HepG2 (cell line): ENCODE results near the gene HCRT. TPM values are rescaled to one million over a fixed set of nuclear protein-coding genes. Genes with fewer than 3 reads are reported as not detected.

Source experiments
- BATF2 ChIP-seq: sonication (generic); formaldehyde crosslinking; IDR thresholded peaks from 2 replicates; pipeline ENCODE4 v1.8.0; 2022; ENCODE audit warnings: mild to moderate bottlenecking, missing genetic modification reagents, moderate library complexity
- CENPBD1 ChIP-seq: sonication (generic); formaldehyde crosslinking; IDR thresholded peaks from 2 replicates; pipeline ENCODE4 v1.8.0; 2022; ENCODE audit warnings: missing genetic modification reagents, low read depth, mild to moderate bottlenecking, borderline replicate concordance
- DR1 ChIP-seq: sonication (generic); formaldehyde crosslinking; IDR thresholded peaks from 2 replicates; pipeline ENCODE4 v1.8.0; 2021; ENCODE audit warnings: mild to moderate bottlenecking, missing genetic modification reagents, inconsistent platforms
- HMG20A ChIP-seq: IDR thresholded peaks from 2 replicates; pipeline ENCODE4 v1.6.1; 2016; ENCODE audit warnings: borderline replicate concordance
- HNRNPL ChIP-seq: fragments of 200-400 bp; formaldehyde crosslinking; IDR thresholded peaks from 2 replicates; pipeline ENCODE4 v1.6.1; 2017; ENCODE audit warnings: mild to moderate bottlenecking, low read depth, low read length
- JDP2 ChIP-seq: sonication (generic); formaldehyde crosslinking; IDR thresholded peaks from 2 replicates; pipeline ENCODE4 v1.8.1; 2022; ENCODE audit warnings: missing genetic modification reagents, borderline replicate concordance
- NCOA1 ChIP-seq: sonication (generic); formaldehyde crosslinking; IDR thresholded peaks from 2 replicates; pipeline ENCODE4 v1.9.0; 2021; ENCODE audit warnings: missing genetic modification reagents
- NONO ChIP-seq, 2 experiments: fragments of 450-650 bp in 1 of 2; sonication (generic) in 1 of 2; formaldehyde crosslinking in 1 of 2; IDR thresholded peaks in 1 of 2; conservative IDR thresholded peaks in 1 of 2; 2 replicates each; pipeline versions ENCODE4 v1.6.1 to v1.8.0; 2017 to 2022; ENCODE audit warnings: mild to moderate bottlenecking in 1 of 2, missing genetic modification reagents in 1 of 2, moderate library complexity in 1 of 2
- RAD21 ChIP-seq: fragments of 450-650 bp; formaldehyde crosslinking; IDR thresholded peaks from 2 replicates; pipeline ENCODE4 v1.5.0; 2020; ENCODE audit warnings: mild to moderate bottlenecking
- RARG ChIP-seq: sonication (generic); formaldehyde crosslinking; IDR thresholded peaks from 2 replicates; pipeline ENCODE4 v1.4.0; 2020; ENCODE audit warnings: low read depth, mild to moderate bottlenecking, missing genetic modification reagents
- SALL1 ChIP-seq: sonication (generic); formaldehyde crosslinking; IDR thresholded peaks from 2 replicates; pipeline ENCODE4 v1.8.0; 2022; ENCODE audit warnings: mild to moderate bottlenecking, missing genetic modification reagents
- SALL2 ChIP-seq: sonication (generic); formaldehyde crosslinking; IDR thresholded peaks from 2 replicates; pipeline ENCODE4 v1.8.1; 2023; ENCODE audit warnings: mild to moderate bottlenecking, missing genetic modification reagents, inconsistent platforms
- STAG1 ChIP-seq: sonication (generic); formaldehyde crosslinking; IDR thresholded peaks from 2 replicates; pipeline ENCODE4 v1.4.0; 2020; ENCODE audit warnings: missing genetic modification reagents
- TBX2 ChIP-seq: sonication (generic); formaldehyde crosslinking; IDR thresholded peaks from 2 replicates; pipeline ENCODE4 v1.5.0; 2020; ENCODE audit warnings: missing genetic modification reagents, mild to moderate bottlenecking, borderline replicate concordance
- TERF1 ChIP-seq: sonication (generic); formaldehyde crosslinking; IDR thresholded peaks from 2 replicates; pipeline ENCODE4 v1.8.0; 2022; ENCODE audit warnings: mild to moderate bottlenecking, missing genetic modification reagents, moderate library complexity
- TRIM24 ChIP-seq: sonication (generic); formaldehyde crosslinking; IDR thresholded peaks from 2 replicates; pipeline ENCODE4 v1.8.0; 2022; ENCODE audit warnings: mild to moderate bottlenecking, missing genetic modification reagents
- ZNF225 ChIP-seq: sonication (generic); formaldehyde crosslinking; IDR thresholded peaks from 2 replicates; pipeline ENCODE4 v1.4.0; 2020; ENCODE audit warnings: mild to moderate bottlenecking, missing genetic modification reagents
- ZNF383 ChIP-seq: sonication (generic); formaldehyde crosslinking; IDR thresholded peaks from 2 replicates; pipeline ENCODE4 v1.4.0; 2020; ENCODE audit warnings: missing genetic modification reagents, mild to moderate bottlenecking, borderline replicate concordance
- ZNF775 ChIP-seq: sonication (generic); formaldehyde crosslinking; IDR thresholded peaks from 2 replicates; pipeline ENCODE4 v1.4.0; 2020; ENCODE audit warnings: missing genetic modification reagents, mild to moderate bottlenecking, moderate library complexity, borderline replicate concordance
- polyA plus RNA-seq, 8 experiments: library from polyadenylated mRNA; depleted of rRNA in 3 of 8; stranded (reverse) in 7 of 8; unstranded in 1 of 8; fragments of >200 nt; fragmentation: Illumina TruSeq in 4 of 8; extraction: Trizol in 4 of 8; gene quantifications; 2 replicates each; pipeline versions ENCODE4 v1.2.1 to v1.2.3, GENCODE V29; 2011 to 2016; ENCODE audit warnings: low read depth in 4 of 8, missing spikeins in 1 of 8, mixed read lengths in 1 of 8; ENCODE audit not compliant: insufficient read depth in 1 of 8
- total RNA-seq, 5 experiments: library from RNA; depleted of rRNA; stranded (reverse); fragments of >200 nt; fragmentation: Illumina TruSeq; extraction: Trizol; gene quantifications; 2 replicates each; pipeline ENCODE4 v1.2.3, GENCODE V29; 2016; ENCODE audit warnings: low read depth in 1 of 5
- TF ChIP-seq, protein P1 (sequence below): sonication (generic); formaldehyde crosslinking; IDR thresholded peaks from 2 replicates; pipeline ENCODE4 v1.4.0; 2020; ENCODE audit warnings: mild to moderate bottlenecking, missing genetic modification reagents
- TF ChIP-seq, protein P2 (sequence below): sonication (generic); formaldehyde crosslinking; IDR thresholded peaks from 2 replicates; pipeline ENCODE4 v1.9.0; 2022; ENCODE audit warnings: low read depth, missing genetic modification reagents
- TF ChIP-seq, protein P3 (sequence below): sonication (generic); formaldehyde crosslinking; IDR thresholded peaks from 2 replicates; pipeline ENCODE4 v1.5.0; 2020; ENCODE audit warnings: mild to moderate bottlenecking, missing genetic modification reagents, moderate library complexity

Gene HCRT
- total and polyA plus RNA-seq, 2 of the 13 experiments (the other 11 are each of a cell fraction or from before 2014, with no cell fraction given), result not detected

DNA sequence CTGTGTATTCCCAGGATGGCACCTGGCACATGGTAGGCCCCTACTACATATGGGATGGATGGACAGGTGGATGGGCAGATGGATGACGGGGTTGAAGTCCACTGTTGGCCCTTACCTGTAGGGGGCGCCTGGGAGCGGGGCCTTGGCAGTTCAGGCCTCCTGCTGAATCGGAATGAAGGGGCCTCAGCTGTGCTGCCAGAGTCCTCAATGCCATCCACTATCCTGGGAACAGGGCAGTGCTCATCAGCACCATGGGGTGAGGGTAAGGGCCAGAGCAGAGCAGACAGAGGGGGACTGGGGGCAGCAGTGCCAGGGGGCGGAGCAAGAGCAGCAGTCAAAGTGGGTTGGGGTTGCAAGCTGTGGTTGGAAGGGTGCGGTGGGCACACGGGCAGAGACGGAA, 22.1 kb downstream of the HCRT start (continued):
- TF ChIP-seq BATF2 (CRISPR knock-in tag) (no peak), ZNF383 (no peak), RARG (CRISPR knock-in tag) (no peak), TRIM24 (CRISPR knock-in tag) (no peak), CENPBD1 (CRISPR knock-in tag) (no peak), NCOA1 (no peak), TERF1 (no peak), RAD21 (CRISPR knock-in tag) (peak; percentile 53; the same call in 1 of the 2 replicates), TBX2 (CRISPR knock-in tag) (no peak), ZNF225 (CRISPR knock-in tag) (no peak), NONO (IDR thresholded peaks at IDR 0.05) (no peak), NONO (CRISPR knock-in tag; conservative IDR thresholded peaks at IDR 0.05) (peak; percentile 45; the same call in 1 of the 2 replicates), HNRNPL (peak; percentile 77; the same call in 1 of the 2 replicates), DR1 (no peak), ZNF775 (CRISPR knock-in tag) (no peak), SALL1 (0 out of 2 replicates have a peak, but pooled peaks have one; percentile 24), HMG20A (CRISPR knock-in tag) (no peak), SALL2 (CRISPR knock-in tag) (0 out of 2 replicates have a peak, but pooled peaks have one; percentile 22), JDP2 (no peak), STAG1 (CRISPR knock-in tag) (peak; percentile 43; the same call in 1 of the 2 replicates)
- TF ChIP-seq, protein P1, sequence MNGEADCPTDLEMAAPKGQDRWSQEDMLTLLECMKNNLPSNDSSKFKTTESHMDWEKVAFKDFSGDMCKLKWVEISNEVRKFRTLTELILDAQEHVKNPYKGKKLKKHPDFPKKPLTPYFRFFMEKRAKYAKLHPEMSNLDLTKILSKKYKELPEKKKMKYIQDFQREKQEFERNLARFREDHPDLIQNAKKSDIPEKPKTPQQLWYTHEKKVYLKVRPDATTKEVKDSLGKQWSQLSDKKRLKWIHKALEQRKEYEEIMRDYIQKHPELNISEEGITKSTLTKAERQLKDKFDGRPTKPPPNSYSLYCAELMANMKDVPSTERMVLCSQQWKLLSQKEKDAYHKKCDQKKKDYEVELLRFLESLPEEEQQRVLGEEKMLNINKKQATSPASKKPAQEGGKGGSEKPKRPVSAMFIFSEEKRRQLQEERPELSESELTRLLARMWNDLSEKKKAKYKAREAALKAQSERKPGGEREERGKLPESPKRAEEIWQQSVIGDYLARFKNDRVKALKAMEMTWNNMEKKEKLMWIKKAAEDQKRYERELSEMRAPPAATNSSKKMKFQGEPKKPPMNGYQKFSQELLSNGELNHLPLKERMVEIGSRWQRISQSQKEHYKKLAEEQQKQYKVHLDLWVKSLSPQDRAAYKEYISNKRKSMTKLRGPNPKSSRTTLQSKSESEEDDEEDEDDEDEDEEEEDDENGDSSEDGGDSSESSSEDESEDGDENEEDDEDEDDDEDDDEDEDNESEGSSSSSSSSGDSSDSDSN, result 0 out of 2 replicates have a peak, but pooled peaks have one; percentile 25
- TF ChIP-seq, protein P2, sequence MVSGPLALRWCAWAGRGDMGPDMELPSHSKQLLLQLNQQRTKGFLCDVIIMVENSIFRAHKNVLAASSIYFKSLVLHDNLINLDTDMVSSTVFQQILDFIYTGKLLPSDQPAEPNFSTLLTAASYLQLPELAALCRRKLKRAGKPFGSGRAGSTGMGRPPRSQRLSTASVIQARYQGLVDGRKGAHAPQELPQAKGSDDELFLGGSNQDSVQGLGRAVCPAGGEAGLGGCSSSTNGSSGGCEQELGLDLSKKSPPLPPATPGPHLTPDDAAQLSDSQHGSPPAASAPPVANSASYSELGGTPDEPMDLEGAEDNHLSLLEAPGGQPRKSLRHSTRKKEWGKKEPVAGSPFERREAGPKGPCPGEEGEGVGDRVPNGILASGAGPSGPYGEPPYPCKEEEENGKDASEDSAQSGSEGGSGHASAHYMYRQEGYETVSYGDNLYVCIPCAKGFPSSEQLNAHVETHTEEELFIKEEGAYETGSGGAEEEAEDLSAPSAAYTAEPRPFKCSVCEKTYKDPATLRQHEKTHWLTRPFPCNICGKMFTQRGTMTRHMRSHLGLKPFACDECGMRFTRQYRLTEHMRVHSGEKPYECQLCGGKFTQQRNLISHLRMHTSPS, result peak; percentile 44; the same call in 1 of the 2 replicates
- TF ChIP-seq, protein P3, sequence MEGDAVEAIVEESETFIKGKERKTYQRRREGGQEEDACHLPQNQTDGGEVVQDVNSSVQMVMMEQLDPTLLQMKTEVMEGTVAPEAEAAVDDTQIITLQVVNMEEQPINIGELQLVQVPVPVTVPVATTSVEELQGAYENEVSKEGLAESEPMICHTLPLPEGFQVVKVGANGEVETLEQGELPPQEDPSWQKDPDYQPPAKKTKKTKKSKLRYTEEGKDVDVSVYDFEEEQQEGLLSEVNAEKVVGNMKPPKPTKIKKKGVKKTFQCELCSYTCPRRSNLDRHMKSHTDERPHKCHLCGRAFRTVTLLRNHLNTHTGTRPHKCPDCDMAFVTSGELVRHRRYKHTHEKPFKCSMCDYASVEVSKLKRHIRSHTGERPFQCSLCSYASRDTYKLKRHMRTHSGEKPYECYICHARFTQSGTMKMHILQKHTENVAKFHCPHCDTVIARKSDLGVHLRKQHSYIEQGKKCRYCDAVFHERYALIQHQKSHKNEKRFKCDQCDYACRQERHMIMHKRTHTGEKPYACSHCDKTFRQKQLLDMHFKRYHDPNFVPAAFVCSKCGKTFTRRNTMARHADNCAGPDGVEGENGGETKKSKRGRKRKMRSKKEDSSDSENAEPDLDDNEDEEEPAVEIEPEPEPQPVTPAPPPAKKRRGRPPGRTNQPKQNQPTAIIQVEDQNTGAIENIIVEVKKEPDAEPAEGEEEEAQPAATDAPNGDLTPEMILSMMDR (CRISPR knock-in tag), result peak; percentile 81
